Stimulated activated CD8-positive, alpha-beta memory T cell treated with anti-CD3 and anti-CD28 coated beads, Interleukin-4, amount 100 ng/mL, for 24 hours (primary cell): Measurements from ENCODE around the gene DDX10.

Experiments
- DNase-seq: peaks from one replicate; pipeline ENCODE4 v3.0.0-alpha.2; 2020; ENCODE audit warnings: low read depth

The DDX10 gene

GRCh38 chr11:108872781-108873291 lies 208.0 kb downstream of the DDX10 start:
- DNase-seq = no peak

- no peak for DNase-seq
These were observed 208.4 kb downstream of the DDX10 start for GRCh38 chr11:108873310-108873709.

GRCh38 chr11:108873941-108874340 lies 209.1 kb downstream of the DDX10 start:
- DNase-seq = no peak

- no peak for DNase-seq
These were observed 210.3 kb downstream of the DDX10 start for GRCh38 chr11:108875134-108875533.

GRCh38 chr11:108877178-108877577 lies 212.3 kb downstream of the DDX10 start:
- DNase-seq = no peak

- no peak for DNase-seq
These were observed 215.6 kb downstream of the DDX10 start for GRCh38 chr11:108880510-108880909.

GRCh38 chr11:108881131-108881530 lies 216.3 kb downstream of the DDX10 start:
- no peak for DNase-seq

- no peak for DNase-seq
These were observed 217.5 kb downstream of the DDX10 start for GRCh38 chr11:108882211-108882831.

GRCh38 chr11:108886005-108886659 lies 221.3 kb downstream of the DDX10 start:
- no peak for DNase-seq

- DNase-seq = no peak
These were observed 221.8 kb downstream of the DDX10 start for GRCh38 chr11:108886660-108887009.

- DNase-seq = no peak
These were observed 222.8 kb downstream of the DDX10 start for GRCh38 chr11:108887436-108888238.

- no peak for DNase-seq
These were observed 225.7 kb downstream of the DDX10 start for GRCh38 chr11:108890482-108891105.

GRCh38 chr11:108891143-108891542 lies 226.3 kb downstream of the DDX10 start:
- no peak for DNase-seq

- DNase-seq = no peak
These were observed 227.1 kb downstream of the DDX10 start for GRCh38 chr11:108891909-108892511.

GRCh38 chr11:108895579-108896480 lies 231.0 kb downstream of the DDX10 start:
- DNase-seq = no peak

- DNase-seq = no peak
These were observed 232.2 kb downstream of the DDX10 start for GRCh38 chr11:108897071-108897481.

GRCh38 chr11:108897916-108898315 lies 233.0 kb downstream of the DDX10 start:
- no peak for DNase-seq

GRCh38 chr11:108901359-108901758 lies 236.5 kb downstream of the DDX10 start:
- no peak for DNase-seq

GRCh38 chr11:108902027-108902469 lies 237.2 kb downstream of the DDX10 start:
- no peak for DNase-seq

GRCh38 chr11:108904480-108904879 lies 239.6 kb downstream of the DDX10 start:
- no peak for DNase-seq

GRCh38 chr11:108906329-108906728 lies 241.5 kb downstream of the DDX10 start:
- no peak for DNase-seq
